NCI-H82 treated with DMSO at 0.1 percent for 48 hours (cell line): Measurements from ENCODE around the gene TTLL11.

Source experiments
- DNase-seq: peaks from one replicate; lab custom pipeline; 2025; ENCODE audit not compliant: unreplicated experiment; lab: John Stamatoyannopoulos, UW

Gene TTLL11

GRCh38 chr9:121946465-121946864 lies 146.6 kb downstream of the TTLL11 start:
- no peak for DNase-seq

GRCh38 chr9:121945849-121946248 lies 147.3 kb downstream of the TTLL11 start:
- DNase-seq: no peak

GRCh38 chr9:121945281-121945680 lies 147.8 kb downstream of the TTLL11 start:
- no peak for DNase-seq

GRCh38 chr9:121944711-121945191 lies 148.4 kb downstream of the TTLL11 start:
- no peak for DNase-seq

GRCh38 chr9:121943463-121943862 lies 149.6 kb downstream of the TTLL11 start:
- DNase-seq: no peak

- no peak for DNase-seq
Measured at GRCh38 chr9:121942866-121943382, 150.2 kb downstream of the TTLL11 start.

- DNase-seq: no peak
Measured at GRCh38 chr9:121942313-121942712, 150.8 kb downstream of the TTLL11 start.

GRCh38 chr9:121939643-121940042 lies 153.5 kb downstream of the TTLL11 start:
- DNase-seq: no peak

GRCh38 chr9:121938621-121939020 lies 154.5 kb downstream of the TTLL11 start:
- no peak for DNase-seq

- DNase-seq: no peak
Measured at GRCh38 chr9:121937240-121937639, 155.9 kb downstream of the TTLL11 start.

GRCh38 chr9:121935739-121936138 lies 157.4 kb downstream of the TTLL11 start:
- DNase-seq: no peak

- DNase-seq: no peak
Measured at GRCh38 chr9:121930956-121931355, 162.2 kb downstream of the TTLL11 start.

GRCh38 chr9:121929893-121930875 lies 162.9 kb downstream of the TTLL11 start:
- no peak for DNase-seq

- no peak for DNase-seq
Measured at GRCh38 chr9:121927636-121928035, 165.5 kb downstream of the TTLL11 start.

GRCh38 chr9:121927081-121927480 lies 166.0 kb downstream of the TTLL11 start:
- no peak for DNase-seq

GRCh38 chr9:121926351-121926801 lies 166.7 kb downstream of the TTLL11 start:
- DNase-seq: no peak

- no peak for DNase-seq
Measured at GRCh38 chr9:121925935-121926334, 167.2 kb downstream of the TTLL11 start.

- no peak for DNase-seq
Measured at GRCh38 chr9:121924700-121925099, 168.4 kb downstream of the TTLL11 start.

- DNase-seq: peak; percentile 99
Measured at GRCh38 chr9:121921444-121921843, 171.7 kb downstream of the TTLL11 start.

- DNase-seq: no peak
Measured at GRCh38 chr9:121917375-121918335, 175.5 kb downstream of the TTLL11 start.

GRCh38 chr9:121915304-121915625 lies 177.8 kb downstream of the TTLL11 start:
- DNase-seq: no peak
